Measurements from ENCODE around the gene FAM171A1. TPM values are rescaled to one million over a fixed set of nuclear protein-coding genes. Genes with fewer than 3 reads are reported as not detected.

The FAM171A1 gene
- total and polyA plus RNA-seq, 2 experiments from 2014 or later: 24.4 to 29.5 TPM

DNA sequence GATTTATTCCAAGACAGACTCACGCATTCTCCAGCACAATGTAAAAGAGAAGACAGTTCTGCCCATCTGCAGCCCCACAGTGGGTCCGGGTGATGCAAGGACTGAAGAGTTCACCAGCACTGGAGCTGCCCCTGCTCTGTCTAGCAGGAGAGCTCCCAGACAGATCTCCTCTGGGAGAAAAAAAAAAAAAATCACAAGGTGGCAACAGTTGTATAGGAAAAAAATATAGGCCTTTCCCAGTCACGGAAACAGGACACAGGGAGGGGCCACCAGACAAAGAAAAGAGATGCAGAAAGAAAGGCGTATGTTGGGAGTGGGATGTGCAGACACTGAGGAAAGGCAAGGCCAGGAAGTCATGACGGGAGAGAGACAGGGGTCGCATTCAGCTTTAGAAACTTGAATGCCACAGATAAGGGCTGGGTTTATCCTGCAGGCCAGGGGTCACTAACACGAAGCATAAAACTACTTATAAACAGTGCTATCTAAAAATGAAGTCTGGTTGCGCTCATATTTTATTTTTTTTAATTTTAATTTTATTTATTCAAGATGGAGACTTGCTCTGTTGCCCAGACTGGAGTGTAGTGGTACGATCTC is 54.1 kb downstream of the FAM171A1 start:
- Histone ChIP-seq H3K4me2 (no peak overlapping the region), H3K9me2 (replicated peaks; ENCODE audit: insufficient read depth) (no peaks in the 10 kb centered on the region), H2AFZ (no peak overlapping the region), H3K27ac (peak overlapping the region; percentile 29), H3K4me1 (ENCODE audit: insufficient read depth) (peaks cover 42% of the 10 kb centered on the region), H3K4me3 (no peak overlapping the region), H3K9me3 (ENCODE audit: low read depth) (no peaks in the 10 kb centered on the region), H3K27me3 (no peaks in the 10 kb centered on the region), H3K36me3 (replicated peaks; ENCODE audit: insufficient read depth, low read depth) (no peaks in the 10 kb centered on the region), H4K20me1 (ENCODE audit: insufficient read depth, poor library complexity, severe bottlenecking) (no peaks in the 10 kb centered on the region), H3K79me2 (peaks cover 35% of the 10 kb centered on the region)
- TF ChIP-seq, protein P1, sequence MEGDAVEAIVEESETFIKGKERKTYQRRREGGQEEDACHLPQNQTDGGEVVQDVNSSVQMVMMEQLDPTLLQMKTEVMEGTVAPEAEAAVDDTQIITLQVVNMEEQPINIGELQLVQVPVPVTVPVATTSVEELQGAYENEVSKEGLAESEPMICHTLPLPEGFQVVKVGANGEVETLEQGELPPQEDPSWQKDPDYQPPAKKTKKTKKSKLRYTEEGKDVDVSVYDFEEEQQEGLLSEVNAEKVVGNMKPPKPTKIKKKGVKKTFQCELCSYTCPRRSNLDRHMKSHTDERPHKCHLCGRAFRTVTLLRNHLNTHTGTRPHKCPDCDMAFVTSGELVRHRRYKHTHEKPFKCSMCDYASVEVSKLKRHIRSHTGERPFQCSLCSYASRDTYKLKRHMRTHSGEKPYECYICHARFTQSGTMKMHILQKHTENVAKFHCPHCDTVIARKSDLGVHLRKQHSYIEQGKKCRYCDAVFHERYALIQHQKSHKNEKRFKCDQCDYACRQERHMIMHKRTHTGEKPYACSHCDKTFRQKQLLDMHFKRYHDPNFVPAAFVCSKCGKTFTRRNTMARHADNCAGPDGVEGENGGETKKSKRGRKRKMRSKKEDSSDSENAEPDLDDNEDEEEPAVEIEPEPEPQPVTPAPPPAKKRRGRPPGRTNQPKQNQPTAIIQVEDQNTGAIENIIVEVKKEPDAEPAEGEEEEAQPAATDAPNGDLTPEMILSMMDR (IDR thresholded peaks at IDR 0.05; ENCODE audit: poor library complexity): no peak
- no peak for TF ChIP-seq EZH2 (IDR thresholded peaks at IDR 0.05; ENCODE audit: borderline replicate concordance)
- no peak for TF ChIP-seq EZH2phosphoT487 (IDR thresholded peaks at IDR 0.05; ENCODE audit: low read depth, severe bottlenecking, unreplicated experiment)
- no peak for DNase-seq (ENCODE audit: low spot score)
- 83% methylated on average over 9 of the region's 9 CpGs for WGBS (ENCODE audit: low lambda C conversion rate, missing lambda C conversion rate)

- Histone ChIP-seq H3K9me3 (ENCODE audit: low read depth) (no peaks in the 10 kb centered on the region), H2AFZ (no peak overlapping the region), H3K4me1 (ENCODE audit: insufficient read depth) (peaks cover 38% of the 10 kb centered on the region), H3K4me2 (peak overlapping the region; percentile 3), H3K79me2 (peaks cover 35% of the 10 kb centered on the region), H3K36me3 (replicated peaks; ENCODE audit: insufficient read depth, low read depth) (no peaks in the 10 kb centered on the region), H3K27ac (peak overlapping the region; percentile 29), H3K27me3 (no peaks in the 10 kb centered on the region), H4K20me1 (ENCODE audit: insufficient read depth, poor library complexity, severe bottlenecking) (no peaks in the 10 kb centered on the region), H3K4me3 (no peak overlapping the region), H3K9me2 (replicated peaks; ENCODE audit: insufficient read depth) (no peaks in the 10 kb centered on the region)
- WGBS (ENCODE audit: low lambda C conversion rate, missing lambda C conversion rate): 44% methylated on average over 9 of the region's 9 CpGs
- DNase-seq (ENCODE audit: low spot score): peak; percentile 30
- TF ChIP-seq EZH2phosphoT487 (IDR thresholded peaks at IDR 0.05; ENCODE audit: low read depth, severe bottlenecking, unreplicated experiment) (no peak), EZH2 (IDR thresholded peaks at IDR 0.05; ENCODE audit: borderline replicate concordance) (no peak)
- TF ChIP-seq, protein P1 (IDR thresholded peaks at IDR 0.05; ENCODE audit: poor library complexity): no peak
Observed at GRCh38 chr10:15316145-15316544, 54.9 kb downstream of the FAM171A1 start.

- TF ChIP-seq EZH2phosphoT487 (IDR thresholded peaks at IDR 0.05; ENCODE audit: low read depth, severe bottlenecking, unreplicated experiment) (no peak), EZH2 (IDR thresholded peaks at IDR 0.05; ENCODE audit: borderline replicate concordance) (no peak)
- TF ChIP-seq, protein P1 (IDR thresholded peaks at IDR 0.05; ENCODE audit: poor library complexity): no peak
- Histone ChIP-seq H3K4me1 (ENCODE audit: insufficient read depth) (peaks cover 30% of the 10 kb centered on the region), H3K4me3 (no peak overlapping the region), H3K36me3 (replicated peaks; ENCODE audit: insufficient read depth, low read depth) (no peaks in the 10 kb centered on the region), H3K4me2 (peak overlapping the region; percentile 3), H3K9me3 (ENCODE audit: low read depth) (no peaks in the 10 kb centered on the region), H3K9me2 (replicated peaks; ENCODE audit: insufficient read depth) (no peaks in the 10 kb centered on the region), H3K79me2 (peaks cover 32% of the 10 kb centered on the region), H3K27me3 (no peaks in the 10 kb centered on the region), H4K20me1 (ENCODE audit: insufficient read depth, poor library complexity, severe bottlenecking) (no peaks in the 10 kb centered on the region), H2AFZ (no peak overlapping the region), H3K27ac (peak overlapping the region; percentile 11)
- no peak for DNase-seq (ENCODE audit: low spot score)
- 77% methylated on average over 8 of the region's 8 CpGs for WGBS (ENCODE audit: low lambda C conversion rate, missing lambda C conversion rate)
Observed at GRCh38 chr10:15315286-15315685, 55.8 kb downstream of the FAM171A1 start.
